Measurements from ENCODE around the gene CENPW. TPM values are rescaled to one million over a fixed set of nuclear protein-coding genes. Genes with fewer than 3 reads are reported as not detected.

CENPW gene
- total RNA-seq, result 1 to 10 TPM in 2 of 4 donors, not detected in 2; 1.9 to 3.8 TPM

DNA sequence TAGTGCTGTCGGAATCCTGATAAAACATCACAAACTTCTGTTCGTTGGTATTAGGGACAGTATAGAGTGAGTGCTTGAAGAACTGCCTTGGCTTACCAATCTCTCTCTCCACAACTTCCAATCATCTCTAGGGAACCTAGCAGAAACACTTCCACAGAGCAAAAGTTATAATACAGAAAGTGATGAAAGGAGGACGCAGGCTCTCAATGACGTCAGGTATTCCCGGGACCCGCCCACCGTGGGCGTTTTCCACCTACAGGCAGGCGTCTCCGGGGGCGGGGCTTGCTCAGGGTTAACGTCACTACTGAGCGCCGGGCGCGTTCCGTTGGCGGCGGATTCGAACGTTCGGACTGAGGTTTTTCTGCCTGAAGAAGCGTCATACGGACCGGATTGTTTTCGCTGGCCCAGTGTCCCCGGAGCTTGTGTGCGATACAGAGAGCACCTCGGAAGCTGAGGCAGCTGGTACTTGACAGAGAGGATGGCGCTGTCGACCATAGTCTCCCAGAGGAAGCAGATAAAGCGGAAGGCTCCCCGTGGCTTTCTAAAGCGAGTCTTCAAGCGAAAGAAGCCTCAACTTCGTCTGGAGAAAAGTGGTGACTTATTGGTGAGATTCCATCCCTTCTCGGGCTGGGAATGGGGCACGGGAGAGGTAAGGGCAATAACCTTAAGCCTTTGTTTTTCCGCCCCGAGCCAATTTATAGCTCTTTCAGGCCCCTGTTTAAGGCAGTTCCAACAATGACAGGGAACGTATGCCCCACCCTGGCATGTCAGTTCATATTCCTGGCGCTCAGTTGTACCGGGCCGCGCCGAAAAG, at the start of gene CENPW:
Gene CENPW (plus strand): TSS at position 320 of the 814 bp plus-strand sequence. CDS start 159 bp downstream, at position 479.
- no peak within 1 kb of the TSS for H3K27ac ChIP-seq
- peaks cover 6 to 8% of the 10 kb centered on the region in 2 donors for H3K4me1 ChIP-seq
- intact Hi-C loops (cut with DNase I), result no loop called here
- H3K27me3 ChIP-seq, result no peaks in the 10 kb centered on the region
- TF ChIP-seq CTCF (IDR thresholded peaks at IDR 0.05), result no peak
- TF ChIP-seq POLR2A (IDR thresholded peaks at IDR 0.05), result no peak
- H3K36me3 ChIP-seq, result no peaks in the 10 kb centered on the region
- peak; percentile 84 to 85 for DNase-seq
- WGBS, 2 donors, result 2 to 4% methylated on average over 28 to 46 of the region's 46 CpGs
- no peaks in the 10 kb centered on the region for H3K9me3 ChIP-seq
- H3K4me3 ChIP-seq (replicated peaks in 1 of 3), result peak within 1 kb of the TSS; percentile 30 to 46 (median 36)

GRCh38 chr6:126293891-126294524, 45.9 kb upstream of the CENPW start:
- no peaks in the 10 kb centered on the region for H3K4me1 ChIP-seq
- no peak overlapping the region for H3K4me3 ChIP-seq (replicated peaks in 1 of 3)
- no peak for DNase-seq
- no peaks in the 10 kb centered on the region for H3K27me3 ChIP-seq
- H3K27ac ChIP-seq, result no peak overlapping the region
- no peaks in the 10 kb centered on the region for H3K36me3 ChIP-seq
- TF ChIP-seq POLR2A (IDR thresholded peaks at IDR 0.05) (no peak), CTCF (IDR thresholded peaks at IDR 0.05) (no peak)
- intact Hi-C loops (cut with DNase I), result no loop called here
- no peaks in the 10 kb centered on the region for H3K9me3 ChIP-seq

DNA sequence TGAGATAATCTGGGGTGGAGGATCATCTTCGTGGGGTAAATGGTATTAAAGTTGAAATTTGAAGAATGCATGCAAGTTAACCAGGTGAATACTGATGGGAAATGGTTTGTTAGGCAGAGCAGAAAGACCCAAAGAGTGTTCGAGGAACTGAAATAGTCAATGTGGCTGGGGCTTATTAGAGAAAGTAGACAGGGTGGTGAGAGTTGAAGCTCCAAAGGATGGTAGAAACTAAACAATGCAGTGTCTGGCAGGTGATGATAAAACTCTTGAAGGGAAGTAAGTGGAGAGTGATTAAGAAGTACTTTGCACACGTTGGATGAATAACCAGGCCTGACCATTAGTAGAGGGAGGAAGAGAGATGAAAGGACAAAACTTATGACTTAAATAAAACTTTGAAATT, 39.8 kb upstream of the CENPW start:
- no peaks in the 10 kb centered on the region for H3K36me3 ChIP-seq
- H3K4me1 ChIP-seq, result no peaks in the 10 kb centered on the region
- H3K27ac ChIP-seq, result no peak overlapping the region
- H3K4me3 ChIP-seq (replicated peaks in 1 of 3), result no peak overlapping the region
- TF ChIP-seq CTCF (IDR thresholded peaks at IDR 0.05), result no peak
- H3K9me3 ChIP-seq, result no peaks in the 10 kb centered on the region
- intact Hi-C loops (cut with DNase I), result no loop called here
- no peak for DNase-seq
- no peaks in the 10 kb centered on the region for H3K27me3 ChIP-seq
- 54 to 57% methylated on average over 3 of the region's 3 CpGs for WGBS, 2 donors

DNA sequence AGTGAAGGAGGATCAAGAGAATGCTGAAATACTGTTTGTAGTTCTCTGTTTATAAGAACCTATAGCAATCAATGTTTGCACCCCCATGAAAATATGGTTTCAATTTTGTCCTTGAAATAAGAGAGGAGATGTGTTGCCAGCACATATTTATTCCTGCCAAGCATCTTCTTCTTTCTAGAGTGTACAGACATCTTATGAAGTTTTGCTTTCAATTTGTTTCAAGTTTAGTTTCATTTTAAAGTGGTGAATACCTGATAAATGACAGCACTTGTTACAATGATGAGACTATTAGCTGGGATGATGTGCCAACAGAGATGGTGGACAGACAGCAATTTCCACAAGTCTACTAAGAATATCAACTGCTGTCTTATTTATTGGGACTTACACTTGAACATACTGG, 39.2 kb upstream of the CENPW start:
- Histone ChIP-seq H3K4me1 (no peaks in the 10 kb centered on the region), H3K36me3 (no peaks in the 10 kb centered on the region), H3K27ac (no peak overlapping the region), H3K27me3 (no peaks in the 10 kb centered on the region), H3K9me3 (no peaks in the 10 kb centered on the region), H3K4me3 (replicated peaks in 1 of 3) (no peak overlapping the region)
- intact Hi-C loops (cut with DNase I), result no loop called here
- no peak for TF ChIP-seq POLR2A (IDR thresholded peaks at IDR 0.05)
- TF ChIP-seq CTCF (IDR thresholded peaks at IDR 0.05), result no peak
- DNase-seq, result no peak

GRCh38 chr6:126302191-126302590, 37.7 kb upstream of the CENPW start:
- H3K27ac ChIP-seq, result no peak overlapping the region
- H3K27me3 ChIP-seq, result no peaks in the 10 kb centered on the region
- no peaks in the 10 kb centered on the region for H3K4me1 ChIP-seq
- DNase-seq, result no peak
- no peaks in the 10 kb centered on the region for H3K9me3 ChIP-seq
- H3K36me3 ChIP-seq, result no peaks in the 10 kb centered on the region
- TF ChIP-seq POLR2A (IDR thresholded peaks at IDR 0.05) (no peak), CTCF (IDR thresholded peaks at IDR 0.05) (no peak)
- intact Hi-C loops (cut with DNase I), result no loop called here
- H3K4me3 ChIP-seq (replicated peaks in 1 of 3), result no peak overlapping the region
